ENCODE data around the gene GRK5.
A peak's percentile ranks its signal among the peaks of the same experiment; 100 is the strongest.

Gene GRK5

DNA sequence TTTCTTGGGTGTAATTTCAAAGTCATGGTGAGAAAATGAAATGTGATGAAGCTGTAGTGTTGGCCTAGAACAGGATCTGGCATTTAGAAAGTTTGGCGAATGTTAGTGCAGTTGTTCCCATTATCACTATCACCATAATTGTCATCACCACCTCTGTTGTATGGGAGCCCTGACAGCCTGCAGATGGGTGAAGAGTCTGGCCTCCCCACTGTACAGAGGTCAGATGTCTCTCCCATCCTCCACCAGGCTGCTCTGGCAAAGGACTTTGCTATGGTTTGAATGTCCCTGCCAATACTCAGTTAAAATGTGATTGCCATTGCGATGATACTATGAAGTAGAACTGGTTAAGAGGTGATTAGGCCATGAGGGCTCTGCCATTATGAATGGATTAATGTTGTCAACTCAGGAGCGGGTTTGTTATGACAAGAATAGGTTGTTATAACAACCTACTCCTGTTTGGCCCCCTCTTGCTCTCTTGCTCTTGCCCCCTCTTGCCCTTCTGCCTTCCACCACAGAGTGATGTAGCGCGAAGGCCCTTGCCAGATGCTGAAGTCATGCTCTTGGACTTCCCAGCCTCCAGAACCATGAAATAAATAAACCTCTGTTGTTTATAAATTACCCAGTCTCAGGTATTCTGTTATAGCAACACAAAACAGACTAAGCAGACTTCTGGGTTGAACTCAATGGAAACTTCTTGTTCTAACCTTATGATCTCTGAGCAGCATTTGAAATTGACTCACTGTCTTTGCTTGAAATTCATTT is 90.0 kb downstream of the GRK5 start:
- DNase-seq (ENCODE audit: low read depth in 2 of 2), result no peak

DNA sequence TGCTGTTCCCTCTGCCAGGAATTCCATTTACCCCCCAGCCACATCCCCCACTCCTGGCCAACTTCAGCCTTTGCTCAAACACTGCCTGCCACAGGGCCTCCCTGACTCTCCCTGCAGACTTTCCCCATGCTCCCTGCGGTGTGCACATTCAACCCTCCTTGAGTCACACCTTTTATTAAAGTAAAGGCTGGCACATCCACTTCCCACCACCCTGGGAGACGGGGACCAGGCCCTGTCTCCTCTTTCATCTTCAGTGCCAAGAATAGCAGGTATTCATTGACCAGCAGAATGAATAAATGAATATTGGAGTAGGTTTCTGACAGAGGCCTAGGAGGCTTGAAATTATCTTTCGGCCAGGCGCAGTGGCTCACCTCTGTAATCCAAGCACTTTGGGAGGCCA is 91.4 kb downstream of the GRK5 start:
- DNase-seq (ENCODE audit: low read depth in 2 of 2), result no peak

DNA sequence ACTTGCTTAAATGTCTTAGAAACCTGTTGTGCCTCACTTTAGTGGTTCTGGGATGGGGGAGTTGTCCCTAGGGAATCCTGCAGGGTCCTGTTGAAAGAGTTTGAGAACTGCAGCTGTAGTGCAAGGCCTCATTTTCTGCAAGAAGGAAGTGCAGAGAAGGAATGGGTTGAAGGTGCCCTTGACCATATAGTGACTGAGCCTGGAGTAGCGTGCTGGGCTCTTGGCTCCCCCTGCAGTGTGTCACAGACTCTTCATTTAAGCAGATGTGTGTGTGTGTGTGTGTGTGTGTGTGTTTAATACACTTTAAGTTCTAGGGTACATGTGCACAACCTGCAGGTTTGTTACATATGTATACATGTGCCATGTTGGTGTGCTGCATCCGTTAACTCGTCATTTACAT is 92.2 kb downstream of the GRK5 start:
- DNase-seq (ENCODE audit: low read depth in 2 of 2), result no peak

DNA sequence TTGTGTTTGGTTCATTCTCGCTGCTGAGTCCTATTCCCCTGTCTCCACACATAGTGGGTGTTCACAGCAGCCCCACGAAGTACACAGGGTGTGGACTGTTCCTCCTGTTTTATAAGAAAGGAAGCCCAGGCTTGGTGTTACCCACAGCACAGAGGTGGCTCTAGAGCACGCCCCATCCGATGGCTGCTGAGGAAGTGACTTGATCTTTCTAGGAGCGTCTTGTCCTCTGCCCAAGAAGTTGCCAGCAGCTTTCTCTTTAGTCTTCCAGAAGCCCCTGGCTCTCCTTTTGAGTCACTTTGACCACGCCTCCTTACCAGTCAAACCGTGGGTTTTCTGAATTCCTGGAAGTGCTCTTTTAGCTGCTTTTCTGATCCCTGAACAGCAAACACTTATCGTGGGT is 94.0 kb downstream of the GRK5 start:
- peak; percentile 69 to 76 for DNase-seq (ENCODE audit: low read depth in 2 of 2)

DNA sequence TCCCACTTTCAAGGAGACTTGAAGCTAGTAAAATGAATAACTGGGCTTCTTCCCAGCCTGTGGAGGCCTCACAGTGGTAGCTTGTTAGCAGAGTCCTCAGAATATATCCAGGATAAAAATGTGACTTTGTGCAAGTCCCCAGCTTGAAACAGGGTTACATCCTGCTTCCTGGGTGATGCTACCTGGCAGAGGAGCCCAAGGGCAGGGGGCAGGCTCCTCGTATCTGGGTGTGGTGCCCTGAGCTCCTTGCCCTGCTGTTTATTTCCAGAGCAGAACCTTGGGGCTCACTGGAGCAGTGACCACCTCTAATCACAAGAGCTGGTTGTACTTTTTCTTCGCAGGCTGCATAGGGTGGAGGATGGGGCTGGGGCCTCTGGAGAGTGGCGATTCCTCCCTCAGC is 94.8 kb downstream of the GRK5 start:
- DNase-seq (ENCODE audit: low read depth in 2 of 2), result no peak

DNA sequence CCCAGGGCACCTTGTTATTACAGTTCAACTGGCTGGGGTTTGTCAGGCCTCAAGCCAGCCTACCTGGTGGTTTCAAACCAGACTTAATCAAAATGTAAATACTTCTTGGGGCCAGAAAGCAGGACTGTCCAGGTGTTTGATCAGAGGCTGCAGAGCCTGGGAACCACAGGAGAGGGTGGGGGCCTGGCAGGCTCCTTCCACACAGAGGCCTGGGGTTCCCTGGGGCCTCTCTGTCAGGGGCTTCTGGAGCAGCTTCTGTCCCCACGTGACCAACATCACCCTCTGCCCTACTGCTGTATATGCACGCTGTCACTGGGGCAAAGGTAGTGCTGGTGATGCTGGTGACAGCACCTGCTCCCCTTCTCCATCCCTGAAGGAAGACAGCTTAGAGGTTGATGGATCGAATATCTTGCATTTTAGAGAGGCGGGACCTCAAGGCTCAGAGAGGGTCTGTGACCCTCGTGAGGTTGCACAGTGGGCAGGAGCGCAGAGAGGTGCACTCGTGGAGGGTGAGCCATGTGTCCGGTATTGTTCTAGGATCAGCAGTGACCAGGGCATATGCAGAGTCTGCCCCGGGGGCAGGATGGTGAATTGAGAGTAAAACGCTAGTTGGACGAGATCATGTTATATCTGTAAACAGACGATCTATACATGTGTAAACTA is 95.4 kb downstream of the GRK5 start:
- DNase-seq (ENCODE audit: low read depth in 2 of 2), result no peak

DNA sequence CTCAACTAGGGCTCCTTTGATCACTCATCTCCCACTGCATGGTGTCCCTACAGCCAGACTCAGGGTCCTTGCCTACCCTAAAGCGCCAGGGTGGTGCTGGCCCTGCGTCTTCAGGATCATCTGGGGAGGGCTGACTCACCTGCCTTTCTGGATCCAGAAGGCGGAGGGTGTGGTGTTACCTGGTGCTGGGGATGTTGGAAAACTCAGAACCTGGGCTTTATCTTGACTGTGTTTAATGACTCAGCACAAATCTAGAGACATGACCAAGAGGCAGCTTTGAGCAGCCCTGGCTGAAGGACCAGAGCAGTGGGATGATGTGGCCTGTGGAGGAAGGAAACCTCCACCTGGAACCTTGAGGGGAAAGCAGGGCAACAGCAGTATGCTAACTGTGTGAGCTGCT is 96.5 kb downstream of the GRK5 start:
- DNase-seq (ENCODE audit: low read depth in 2 of 2), result no peak

DNA sequence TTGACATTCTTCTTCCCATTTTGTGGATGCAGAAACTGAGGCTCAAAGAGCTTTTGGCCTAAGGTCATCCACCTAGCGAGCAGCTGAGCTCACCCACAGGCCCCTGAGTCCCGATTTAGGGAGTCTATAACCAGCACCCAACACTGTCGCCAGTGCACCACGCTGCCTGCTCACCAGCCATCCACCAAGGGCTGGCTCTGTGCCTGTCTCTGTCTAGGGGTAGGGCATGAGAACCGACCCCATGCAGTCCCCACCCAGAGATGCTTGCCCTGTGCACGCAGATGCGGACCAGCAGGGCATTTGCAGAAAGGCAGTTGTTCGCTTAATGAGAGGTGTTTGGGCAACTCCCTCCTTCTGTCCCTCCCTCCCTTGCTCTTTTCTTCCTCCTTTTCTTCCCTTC is 97.2 kb downstream of the GRK5 start:
- DNase-seq (ENCODE audit: low read depth in 2 of 2), result no peak

DNA sequence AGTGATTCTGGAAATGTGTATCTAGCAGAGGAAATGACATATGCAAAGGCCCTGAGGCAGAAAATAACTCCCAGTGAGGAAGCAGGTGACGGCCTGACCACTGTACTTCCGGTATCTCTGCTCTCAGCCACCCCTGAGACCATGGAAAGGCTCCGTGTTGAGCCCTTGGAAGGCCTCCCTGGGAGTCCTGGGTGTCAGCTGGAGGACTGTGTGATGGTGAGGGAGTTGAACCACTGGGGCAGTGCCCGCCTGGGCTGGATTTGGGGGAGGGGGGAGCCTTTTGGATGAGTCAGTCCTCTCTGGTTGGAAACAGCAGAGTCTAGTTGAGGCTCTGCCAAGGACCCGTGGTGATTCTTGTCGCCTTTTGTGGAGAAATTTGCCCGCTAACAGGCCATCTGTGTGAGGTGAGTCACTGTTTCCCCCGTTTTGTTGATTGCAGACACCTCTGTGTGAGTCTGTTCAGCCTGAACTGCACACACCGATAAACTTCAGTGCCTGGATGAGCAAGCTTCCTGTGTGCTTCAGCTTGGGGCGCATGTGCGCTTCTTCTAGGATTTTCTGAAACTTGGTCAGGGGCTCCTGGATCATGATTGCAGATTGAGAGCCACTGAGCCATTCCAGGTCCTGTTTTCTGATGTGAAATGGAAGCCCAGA is 98.6 kb downstream of the GRK5 start:
- peak; percentile 81 to 91 for DNase-seq (ENCODE audit: low read depth in 2 of 2)

DNA sequence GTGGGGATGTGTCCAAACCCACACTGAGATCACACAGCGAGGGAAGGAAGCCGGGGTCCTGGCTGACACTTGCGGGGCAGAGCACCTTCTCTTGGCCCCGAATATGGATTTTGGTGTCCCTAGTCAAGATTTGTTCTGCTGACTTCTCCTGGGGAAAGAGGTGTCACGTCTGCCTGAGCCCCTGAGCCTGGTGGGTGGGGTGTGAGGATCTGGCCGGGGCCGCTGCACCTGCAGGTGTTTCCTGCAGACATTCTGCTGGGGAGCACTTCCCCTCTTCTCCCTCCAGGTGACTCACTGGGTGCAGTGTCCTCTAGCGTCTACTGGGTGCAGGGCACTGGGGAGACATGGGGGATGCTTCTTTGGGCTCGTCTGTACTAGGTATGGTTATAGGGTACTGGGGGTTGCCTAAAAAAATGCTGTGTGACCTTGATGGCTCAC is 99.2 kb downstream of the GRK5 start:
- DNase-seq (ENCODE audit: low read depth in 2 of 2), result peak; percentile 56 to 66

DNA sequence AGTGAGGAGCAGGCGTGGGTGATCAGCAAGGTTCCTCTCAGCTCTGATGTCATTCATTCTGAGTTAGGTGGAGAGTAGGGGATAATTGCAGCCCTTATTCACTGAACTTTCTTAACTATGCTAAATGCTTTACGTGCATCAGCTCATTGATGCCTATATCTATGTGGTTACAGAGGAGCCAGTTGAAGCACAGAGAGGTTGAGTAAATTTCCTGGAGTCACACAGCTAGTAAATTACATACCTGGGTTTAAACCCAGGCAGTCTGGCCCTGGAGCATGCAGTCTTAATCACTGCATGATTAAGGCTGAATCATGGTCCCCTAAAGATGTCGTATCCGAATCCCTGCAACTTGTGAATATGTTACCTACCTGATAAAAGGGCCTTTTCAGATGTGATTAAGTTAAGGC is 99.6 kb downstream of the GRK5 start:
- DNase-seq (ENCODE audit: low read depth in 2 of 2), result no peak

DNA sequence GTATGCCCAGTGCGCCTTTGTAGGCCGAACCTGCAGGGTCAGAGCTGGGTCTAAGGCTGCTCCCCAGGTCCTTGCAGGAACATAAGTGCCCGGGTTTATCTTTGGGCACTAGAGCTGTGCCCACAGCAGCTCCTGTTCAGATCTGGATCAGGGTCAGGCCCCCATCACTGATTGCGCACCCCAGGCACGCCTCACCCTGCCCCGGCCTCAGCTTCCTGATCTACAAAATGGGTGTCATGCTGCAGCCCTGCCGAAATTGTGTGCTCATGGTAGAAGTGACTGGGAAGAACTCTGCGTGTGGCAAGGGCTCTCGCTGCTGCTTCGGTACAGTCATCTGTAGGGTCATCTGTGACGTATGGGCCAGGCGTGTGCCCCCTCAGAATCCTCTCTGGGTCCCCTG is 100.7 kb downstream of the GRK5 start:
- DNase-seq (ENCODE audit: low read depth in 2 of 2), result no peak

DNA sequence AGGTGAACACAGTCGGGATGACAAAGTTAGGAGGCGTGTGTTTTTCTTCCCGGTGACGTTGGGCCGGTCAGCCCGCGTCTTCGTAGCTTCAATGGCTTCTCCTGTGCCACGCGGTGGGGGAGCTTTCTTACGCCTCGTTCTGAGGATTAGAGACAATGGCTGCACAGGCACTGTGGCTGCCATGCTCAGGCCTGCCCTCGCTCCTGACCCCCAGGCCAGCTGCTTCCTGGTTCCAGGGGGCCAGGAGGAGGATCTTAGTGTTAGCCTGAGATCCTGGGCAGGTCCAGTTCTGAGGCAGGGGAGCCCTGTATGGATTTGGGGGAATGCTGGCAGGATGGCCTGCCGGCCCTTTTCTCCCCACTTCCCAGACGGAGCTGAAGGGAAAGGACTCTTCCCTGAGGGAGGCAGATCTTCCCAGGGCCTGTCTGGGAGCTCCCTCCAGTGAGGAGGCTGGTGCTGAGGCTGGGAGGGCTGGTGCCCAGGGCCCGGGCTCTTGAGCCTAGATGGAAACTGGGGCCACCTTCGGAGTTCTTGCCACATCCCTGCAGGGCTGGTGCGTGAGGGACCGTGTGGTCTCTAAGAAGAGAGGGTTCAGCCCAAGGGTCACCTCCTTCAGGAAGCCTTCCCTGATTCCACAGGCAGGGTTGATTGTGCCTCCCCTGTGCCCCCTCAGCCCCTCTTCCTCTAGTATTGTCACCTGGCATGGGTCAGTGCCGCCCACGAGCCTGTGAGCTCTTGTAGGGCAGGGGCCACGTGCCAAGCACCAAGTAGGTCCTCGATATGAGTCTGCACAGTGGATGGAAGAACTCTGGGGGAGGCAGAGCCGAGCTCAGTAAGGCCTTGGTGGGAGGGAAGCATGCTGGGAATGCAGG is 101.4 kb downstream of the GRK5 start:
- DNase-seq (ENCODE audit: low read depth in 2 of 2), result no peak

DNA sequence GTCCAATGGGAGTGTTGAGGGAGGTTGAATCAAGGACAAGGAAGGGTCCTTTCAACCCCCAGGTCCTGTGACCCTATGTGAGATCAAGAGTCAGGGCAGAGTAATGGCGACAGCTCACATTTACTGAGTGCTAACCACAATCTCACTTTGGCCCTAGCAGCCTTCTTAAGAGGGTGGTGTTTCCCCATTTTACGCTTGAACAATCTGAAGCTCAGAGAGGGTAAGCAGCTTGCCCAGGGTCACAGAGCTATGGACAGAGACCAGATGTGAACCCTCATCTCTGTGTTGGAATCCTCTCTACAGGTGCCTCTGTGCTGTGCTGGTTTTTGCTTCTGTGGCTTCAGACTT is 102.0 kb downstream of the GRK5 start:
- DNase-seq (ENCODE audit: low read depth in 2 of 2), result no peak

DNA sequence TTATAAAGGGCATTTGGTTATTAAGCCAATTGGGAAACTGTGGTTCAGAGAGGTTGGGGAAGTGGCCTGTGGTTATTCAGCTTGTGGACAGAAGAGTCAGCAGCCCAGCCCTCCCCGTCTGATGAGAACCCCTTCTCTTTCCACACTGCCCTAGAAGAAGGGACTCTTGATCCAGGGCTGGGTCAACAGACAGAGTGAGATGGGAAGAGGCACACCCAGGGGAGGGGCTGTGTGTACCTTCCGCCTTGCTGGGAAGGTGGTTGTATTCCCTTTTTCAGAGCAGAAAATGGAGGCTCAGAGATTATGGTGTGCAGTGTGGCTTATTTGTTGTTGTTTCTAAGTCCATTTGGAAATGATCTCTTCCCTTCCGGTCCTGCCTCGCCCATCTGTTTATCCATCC is 103.4 kb downstream of the GRK5 start:
- no peak for DNase-seq (ENCODE audit: low read depth in 2 of 2)

DNA sequence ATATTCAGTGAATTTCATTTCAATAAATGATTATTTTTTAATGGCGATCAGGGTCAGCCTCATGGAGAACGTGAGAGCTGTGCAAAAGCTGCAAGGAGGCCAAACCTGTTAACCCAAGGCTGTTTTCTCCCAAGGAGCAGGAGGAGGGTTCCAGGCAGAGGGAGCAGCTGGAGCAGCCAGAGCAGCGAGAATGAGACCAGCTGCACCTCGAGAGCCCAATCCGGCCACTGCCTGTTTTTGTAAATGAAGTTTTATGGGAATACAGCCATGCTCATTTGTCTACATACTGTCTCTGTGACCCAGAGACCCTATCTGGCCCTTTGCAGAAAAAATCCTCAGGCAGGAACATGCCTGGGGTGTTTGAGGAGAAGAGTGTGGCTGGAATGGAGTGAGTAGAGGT is 104.9 kb downstream of the GRK5 start:
- DNase-seq (ENCODE audit: low read depth in 2 of 2), result no peak

DNA sequence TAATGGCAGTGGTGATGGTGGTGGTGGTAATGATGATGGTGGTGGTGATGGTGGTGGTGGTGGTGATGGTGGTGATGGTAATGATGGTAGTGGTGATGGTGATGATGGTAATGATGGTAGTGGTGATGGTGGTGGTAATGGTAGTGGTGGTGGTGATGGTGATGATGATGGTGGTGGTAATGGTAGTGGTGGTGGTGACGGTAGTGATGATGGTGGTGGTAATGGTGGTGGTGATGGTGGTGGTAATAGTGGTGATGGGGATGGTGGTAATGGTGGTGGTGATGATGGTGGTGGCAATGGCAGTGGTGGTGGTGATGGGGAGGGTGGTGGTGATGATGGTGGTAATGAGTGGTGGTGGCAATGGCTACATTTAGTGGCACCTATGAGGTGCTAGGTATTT is 105.7 kb downstream of the GRK5 start:
- no peak for DNase-seq (ENCODE audit: low read depth in 2 of 2)

DNA sequence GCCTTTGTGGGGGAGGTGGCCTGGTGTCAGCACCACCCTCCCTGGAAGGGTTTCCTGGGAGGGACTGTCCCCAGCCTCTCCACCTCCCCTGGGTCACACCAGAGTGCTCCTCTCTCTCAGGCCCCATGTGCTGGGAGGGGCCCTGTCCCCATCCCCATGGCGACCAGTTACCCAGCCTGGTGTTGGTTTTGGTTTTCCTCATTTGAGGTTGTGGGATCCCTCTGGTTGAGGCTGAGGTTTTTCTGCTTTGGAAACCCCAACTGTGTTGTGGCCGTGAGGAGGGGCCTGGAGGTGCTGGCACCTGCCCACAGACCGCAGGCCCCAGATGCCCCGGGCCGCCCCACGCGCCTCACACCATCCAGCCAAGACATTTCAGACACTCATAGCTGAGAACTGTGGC is 106.3 kb downstream of the GRK5 start:
- peak in 1 of 2 donors; percentile 55 for DNase-seq (ENCODE audit: low read depth in 2 of 2)

DNA sequence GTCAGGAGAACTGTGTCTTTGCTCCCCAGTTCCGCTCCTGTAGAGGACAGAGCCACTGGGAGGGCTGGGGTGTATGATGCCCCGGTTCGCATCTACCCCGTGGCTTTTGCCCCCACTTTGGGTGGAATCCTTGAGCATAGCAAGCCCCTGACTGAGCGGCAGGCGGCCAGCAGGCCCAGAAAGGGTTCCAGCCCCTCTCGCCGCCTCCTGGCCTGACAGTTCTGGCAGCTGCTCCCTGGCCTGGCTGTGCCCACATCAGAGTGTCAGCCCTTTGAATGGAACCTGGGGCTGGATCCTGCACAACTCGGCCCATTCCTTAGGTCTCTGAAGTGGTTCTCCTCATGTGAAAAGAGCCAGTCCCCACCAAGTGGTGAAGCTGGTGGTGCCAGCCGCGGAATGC is 106.7 kb downstream of the GRK5 start:
- DNase-seq (ENCODE audit: low read depth in 2 of 2), result no peak

DNA sequence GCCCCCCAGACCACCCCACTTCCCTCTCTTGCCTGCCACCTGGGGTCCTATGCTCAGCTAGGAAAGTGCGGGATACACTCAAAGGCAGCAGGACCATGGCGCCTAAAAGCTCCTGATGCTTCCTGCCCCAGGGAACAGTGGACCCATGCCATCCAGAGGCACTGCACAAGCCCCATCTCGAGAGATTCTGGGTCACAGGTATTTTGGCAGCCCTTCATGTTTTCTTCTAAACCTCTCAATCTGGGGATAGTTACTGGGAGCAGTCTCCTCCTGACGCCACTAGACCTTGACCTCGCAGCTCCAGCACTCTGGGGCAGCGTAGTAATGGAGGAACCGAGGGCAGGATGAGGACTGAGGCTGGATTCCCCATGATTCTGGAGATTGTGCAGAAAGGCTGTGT is 107.1 kb downstream of the GRK5 start:
- DNase-seq (ENCODE audit: low read depth in 2 of 2), result no peak

DNA sequence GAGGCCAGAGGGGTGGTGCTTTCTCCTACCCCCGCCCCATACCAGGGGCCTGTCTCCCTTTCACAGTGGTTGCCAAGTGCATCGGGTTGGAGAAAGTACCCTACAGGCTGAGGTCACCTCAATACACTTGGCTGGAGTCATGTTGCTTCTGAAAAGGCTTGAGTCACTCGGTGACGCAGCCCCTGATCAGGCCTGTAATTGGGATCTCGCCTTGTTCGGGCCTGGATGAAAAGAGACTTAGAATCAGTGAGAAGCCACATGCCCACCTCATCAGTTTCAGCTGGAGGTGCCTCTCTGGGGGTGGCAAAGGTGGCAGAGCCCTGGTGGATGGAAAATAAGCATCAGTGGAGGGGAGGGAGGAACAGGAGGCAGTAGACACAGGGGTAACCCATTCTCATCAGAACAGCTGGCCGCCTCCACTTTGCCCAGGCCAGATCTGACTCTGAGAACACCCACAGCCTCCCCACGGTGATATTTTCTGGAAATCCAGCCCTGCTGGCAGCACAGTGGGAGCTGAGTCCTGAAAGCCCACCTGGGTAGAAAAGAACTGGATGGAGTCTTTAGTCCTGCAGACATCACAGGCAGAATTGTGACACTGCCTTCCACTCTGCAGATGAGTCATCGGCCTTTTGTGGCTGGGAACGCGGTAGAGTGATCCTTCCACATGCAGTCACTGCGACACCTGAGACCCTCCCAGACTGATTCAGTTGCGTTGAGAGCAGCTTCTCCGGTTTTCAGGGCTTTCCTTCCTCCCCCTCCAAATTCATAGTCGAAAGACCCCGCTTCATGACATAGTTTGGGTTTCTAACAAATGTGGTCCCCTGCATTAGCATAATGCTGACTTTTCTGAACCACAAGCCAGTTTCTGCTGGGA is 108.0 kb downstream of the GRK5 start:
- DNase-seq (ENCODE audit: low read depth in 2 of 2), result peak; percentile 73 to 79

Measured in stimulated activated CD8-positive, alpha-beta memory T cell treated with anti-CD3 and anti-CD28 coated beads, Interleukin-7, amount 100 ng/mL, for 4 hours (primary cell).